ENCODE data around the gene SPATA46. TPM values are rescaled to one million over a fixed set of nuclear protein-coding genes. Genes with fewer than 3 reads are reported as not detected.
A peak's percentile ranks its signal among the peaks of the same experiment; 100 is the strongest.

Gene SPATA46
- total and polyA plus RNA-seq, 9 of the 15 experiments (the other 6 are each of a cell fraction or from before 2014, with no cell fraction given), result 0.04 to 0.11 TPM; not detected in 7

DNA sequence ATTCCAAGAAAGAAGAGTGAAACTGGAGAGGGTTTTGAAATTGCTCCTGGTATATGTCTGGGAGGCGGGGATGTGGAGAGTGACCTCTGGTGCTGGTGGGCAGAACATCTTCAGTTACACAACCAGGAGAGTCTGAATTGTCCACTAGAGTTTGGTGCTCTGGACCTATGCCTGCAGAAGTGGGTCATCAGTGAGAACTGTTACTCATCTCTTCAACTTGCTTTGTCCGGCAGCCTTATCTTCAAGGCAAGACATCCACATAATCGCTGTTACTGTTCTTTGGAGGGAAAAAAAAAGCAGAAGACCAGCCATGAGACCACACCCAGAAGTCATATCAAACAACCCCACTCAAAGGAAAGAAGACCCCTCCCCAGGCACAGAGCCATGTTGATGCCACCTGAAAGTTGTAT, 20.4 kb upstream of the SPATA46 start (continued):
- TF ChIP-seq CTCFL (IDR thresholded peaks at IDR 0.05; ENCODE audit: borderline replicate concordance, insufficient read depth, low read depth, low read length, poor library complexity, severe bottlenecking) (peak; percentile 18), KHSRP (IDR thresholded peaks at IDR 0.05) (no peak), TCF3 (CRISPR knock-in tag; IDR thresholded peaks at IDR 0.05) (peak; percentile 82), ZNF280A (IDR thresholded peaks at IDR 0.05; ENCODE audit: low read depth, partially characterized antibody) (no peak), COPS2 (conservative IDR thresholded peaks at IDR 0.05) (no peak), ZFPM2 (CRISPR knock-in tag; IDR thresholded peaks at IDR 0.05) (no peak), SIN3A (IDR thresholded peaks at IDR 0.05; ENCODE audit: borderline replicate concordance in 2 of 2, control insufficient read depth in 1 of 2, low read depth in 2 of 2, low read length in 2 of 2) (no peak), EZH2 (IDR thresholded peaks at IDR 0.05; ENCODE audit: borderline replicate concordance, low read depth, low read length) (no peak), FOXA1 (IDR thresholded peaks at IDR 0.05; ENCODE audit: borderline replicate concordance) (no peak), ZNF639 (CRISPR knock-in tag; conservative IDR thresholded peaks at IDR 0.05 in 1 of 2, IDR thresholded peaks at IDR 0.05 in 1 of 2) (no peak), L3MBTL2 (IDR thresholded peaks at IDR 0.05) (peak; percentile 55; the same call in 1 of the 2 replicates), LEF1 (IDR thresholded peaks at IDR 0.05) (0 out of 2 replicates have a peak, but pooled peaks have one; percentile 37), NFRKB (IDR thresholded peaks at IDR 0.05; ENCODE audit: low read depth) (no peak), TEAD4 (IDR thresholded peaks at IDR 0.05; ENCODE audit: low read length) (peak; percentile 79), TEAD4 (CRISPR knock-in tag; IDR thresholded peaks at IDR 0.05; ENCODE audit: borderline replicate concordance) (no peak), CHD4 (IDR thresholded peaks at IDR 0.05; ENCODE audit: insufficient read depth, insufficient replicate concordance, low read depth, low read length, poor library complexity, severe bottlenecking) (no peak), ASH1L (IDR thresholded peaks at IDR 0.05; ENCODE audit: borderline replicate concordance, low read depth, partially characterized antibody) (no peak), SMARCE1 (IDR thresholded peaks at IDR 0.05) (peak; percentile 85), ZNF23 (CRISPR knock-in tag; IDR thresholded peaks at IDR 0.05) (no peak), KLF10 (CRISPR knock-in tag; IDR thresholded peaks at IDR 0.05) (no peak), ETV1 (tag; conservative IDR thresholded peaks at IDR 0.05; ENCODE audit: low read depth) (no peak), ZFX (CRISPR knock-in tag; IDR thresholded peaks at IDR 0.05) (no peak), CEBPB (tag; IDR thresholded peaks at IDR 0.05) (peak; percentile 85), EP400 (IDR thresholded peaks at IDR 0.05) (0 out of 2 replicates have a peak, but pooled peaks have one; percentile 13), SMARCB1 (IDR thresholded peaks at IDR 0.05; ENCODE audit: insufficient read length, low read depth) (no peak), SLC30A9 (CRISPR knock-in tag; IDR thresholded peaks at IDR 0.05) (no peak)
